Activated T-helper 2 cell treated with anti-CD3 and anti-CD28 coated beads, Interferon-gamma antibody, Interleukin-2, Interleukin-4, amounts not matched to agents 10 μg/mL and 5 μg/mL and 100 μg/mL, durations not matched to agents 14 hours and 24 hours and 36 hours (primary cell): ENCODE results near the gene NYNRIN. TPM values are rescaled to one million over a fixed set of nuclear protein-coding genes. Genes with fewer than 3 reads are reported as not detected.

Experiments
- DNase-seq: peaks from one replicate; pipeline ENCODE4 v3.0.0; 2021; ENCODE audit warnings: low spot score
- H3K27ac Mint-ChIP-seq: one replicate; pipeline ENCODE4 v1.8.0; 2021; ENCODE audit warnings: mixed read lengths
- H3K27me3 Mint-ChIP-seq: one replicate; pipeline ENCODE4 v1.8.0; 2021; ENCODE audit warnings: low read depth, mixed read lengths
- H3K36me3 Mint-ChIP-seq: one replicate; pipeline ENCODE4 v1.8.0; 2021; ENCODE audit warnings: low read depth, mixed read lengths
- H3K4me1 Mint-ChIP-seq: one replicate; pipeline ENCODE4 v1.8.0; 2021; ENCODE audit warnings: low read depth, mixed read lengths
- H3K4me3 Mint-ChIP-seq: one replicate; pipeline ENCODE4 v1.8.0; 2021; ENCODE audit warnings: low read depth, mild to moderate bottlenecking, moderate library complexity, mixed read lengths
- H3K9me3 Mint-ChIP-seq: one replicate; pipeline ENCODE4 v1.8.0; 2021; ENCODE audit warnings: mixed read lengths
- intact Hi-C: fragments of 100-400 bp; cut with micrococcal nuclease; formaldehyde crosslinking; loops from one replicate; pipeline ENCODE4 v1.15.1; 2023
- total RNA-seq: library from RNA; stranded (reverse); gene quantifications from 2 replicates; pipeline ENCODE4 v1.2.3, GENCODE V29; 2022

Gene NYNRIN
- total RNA-seq, 1 donor from 2014 or later, result 0.34 TPM

DNA sequence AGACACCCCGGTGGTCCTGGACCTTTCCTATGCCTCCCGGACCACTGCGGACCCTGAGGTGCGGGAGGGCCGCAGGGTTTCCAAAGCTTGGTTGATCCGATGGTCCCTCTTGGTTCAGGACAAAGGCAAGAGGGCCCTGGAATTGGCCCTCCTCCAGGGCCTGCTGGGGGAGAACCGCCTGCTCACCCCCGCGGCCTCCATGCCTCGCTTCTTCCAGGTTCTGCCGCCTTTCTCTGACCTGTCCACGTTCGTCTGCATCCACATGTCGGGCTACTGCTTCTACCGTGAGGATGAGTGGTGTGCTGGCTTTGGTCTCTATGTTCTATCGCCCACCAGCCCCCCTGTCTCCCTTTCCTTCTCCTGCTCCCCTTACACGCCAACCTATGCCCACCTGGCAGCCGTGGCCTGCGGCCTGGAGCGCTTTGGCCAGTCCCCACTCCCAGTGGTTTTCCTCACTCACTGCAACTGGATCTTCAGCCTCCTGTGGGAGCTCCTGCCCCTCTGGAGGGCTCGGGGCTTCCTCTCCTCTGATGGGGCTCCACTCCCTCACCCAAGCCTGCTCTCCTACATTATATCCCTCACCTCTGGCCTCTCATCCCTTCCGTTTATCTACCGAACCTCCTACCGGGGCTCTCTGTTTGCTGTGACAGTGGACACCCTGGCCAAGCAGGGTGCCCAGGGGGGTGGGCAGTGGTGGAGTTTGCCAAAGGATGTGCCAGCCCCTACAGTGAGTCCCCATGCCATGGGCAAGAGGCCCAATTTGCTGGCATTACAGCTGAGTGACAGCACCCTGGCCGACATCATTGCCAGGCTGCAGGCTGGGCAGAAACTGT lies 16.8 kb downstream of the NYNRIN start:
- Mint-ChIP-seq H3K9me3 (no peaks in the 10 kb centered on the region), H3K27me3 (peaks cover 13% of the 10 kb centered on the region), H3K4me3 (no peak overlapping the region), H3K4me1 (no peaks in the 10 kb centered on the region), H3K27ac (no peak overlapping the region), H3K36me3 (no peaks in the 10 kb centered on the region)
- DNase-seq, result no peak
- intact Hi-C loops, result no loop called here

DNA sequence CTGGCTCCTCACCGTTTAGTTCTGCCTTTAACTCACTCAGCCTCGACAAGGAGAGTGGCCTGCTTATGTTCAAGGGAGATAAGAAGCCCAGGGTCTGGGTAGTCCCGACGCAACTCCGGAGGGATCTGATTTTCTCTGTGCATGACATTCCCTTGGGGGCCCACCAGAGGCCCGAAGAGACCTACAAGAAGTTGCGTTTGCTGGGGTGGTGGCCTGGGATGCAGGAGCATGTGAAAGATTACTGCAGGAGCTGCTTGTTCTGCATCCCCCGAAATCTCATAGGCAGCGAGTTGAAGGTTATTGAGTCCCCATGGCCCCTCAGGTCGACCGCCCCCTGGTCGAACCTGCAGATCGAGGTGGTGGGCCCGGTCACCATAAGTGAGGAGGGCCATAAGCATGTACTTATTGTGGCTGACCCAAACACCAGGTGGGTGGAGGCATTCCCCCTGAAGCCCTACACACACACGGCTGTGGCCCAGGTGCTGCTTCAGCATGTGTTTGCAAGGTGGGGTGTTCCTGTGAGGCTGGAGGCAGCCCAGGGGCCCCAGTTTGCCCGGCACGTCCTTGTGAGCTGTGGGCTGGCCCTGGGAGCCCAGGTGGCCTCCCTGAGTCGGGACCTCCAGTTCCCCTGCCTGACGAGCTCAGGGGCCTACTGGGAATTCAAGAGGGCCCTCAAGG lies 17.6 kb downstream of the NYNRIN start:
- H3K27ac Mint-ChIP-seq, result no peak overlapping the region
- intact Hi-C loops, result no loop called here

DNA sequence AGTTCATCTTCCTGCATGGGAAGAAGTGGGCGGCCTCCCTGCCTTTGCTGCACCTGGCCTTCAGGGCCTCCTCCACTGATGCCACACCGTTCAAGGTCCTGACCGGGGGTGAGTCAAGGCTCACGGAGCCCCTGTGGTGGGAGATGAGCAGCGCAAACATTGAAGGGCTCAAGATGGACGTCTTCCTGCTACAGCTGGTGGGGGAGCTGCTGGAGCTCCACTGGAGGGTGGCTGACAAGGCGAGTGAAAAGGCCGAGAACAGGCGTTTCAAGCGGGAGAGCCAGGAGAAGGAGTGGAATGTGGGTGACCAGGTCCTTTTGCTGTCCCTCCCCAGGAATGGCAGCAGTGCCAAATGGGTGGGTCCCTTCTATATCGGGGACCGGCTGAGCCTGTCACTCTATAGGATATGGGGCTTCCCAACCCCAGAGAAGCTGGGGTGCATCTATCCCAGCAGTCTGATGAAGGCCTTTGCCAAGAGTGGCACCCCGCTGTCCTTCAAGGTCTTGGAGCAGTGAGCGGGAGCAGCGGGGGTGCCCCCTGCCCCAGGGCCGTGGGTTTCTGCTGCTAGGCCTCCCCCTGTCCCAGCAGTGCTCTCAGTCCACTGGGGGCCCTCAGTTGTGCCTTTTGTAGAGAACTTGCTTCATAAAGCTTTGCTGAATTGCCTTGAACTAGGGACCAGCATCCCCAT lies 18.3 kb downstream of the NYNRIN start:
- H3K27ac Mint-ChIP-seq, result no peak overlapping the region
- no peaks in the 10 kb centered on the region for H3K4me1 Mint-ChIP-seq
- intact Hi-C loops, result no loop called here
- peaks cover 13% of the 10 kb centered on the region for H3K27me3 Mint-ChIP-seq
- H3K36me3 Mint-ChIP-seq, result no peaks in the 10 kb centered on the region
- no peaks in the 10 kb centered on the region for H3K9me3 Mint-ChIP-seq
- H3K4me3 Mint-ChIP-seq, result no peak overlapping the region
- no peak for DNase-seq

More for the DNA sequence above, 17.6 kb downstream of the NYNRIN start:
- no peak for DNase-seq
- peaks cover 13% of the 10 kb centered on the region for H3K27me3 Mint-ChIP-seq
- H3K4me1 Mint-ChIP-seq, result no peaks in the 10 kb centered on the region
- no peaks in the 10 kb centered on the region for H3K9me3 Mint-ChIP-seq
- H3K36me3 Mint-ChIP-seq, result no peaks in the 10 kb centered on the region
- no peak overlapping the region for H3K4me3 Mint-ChIP-seq

DNA sequence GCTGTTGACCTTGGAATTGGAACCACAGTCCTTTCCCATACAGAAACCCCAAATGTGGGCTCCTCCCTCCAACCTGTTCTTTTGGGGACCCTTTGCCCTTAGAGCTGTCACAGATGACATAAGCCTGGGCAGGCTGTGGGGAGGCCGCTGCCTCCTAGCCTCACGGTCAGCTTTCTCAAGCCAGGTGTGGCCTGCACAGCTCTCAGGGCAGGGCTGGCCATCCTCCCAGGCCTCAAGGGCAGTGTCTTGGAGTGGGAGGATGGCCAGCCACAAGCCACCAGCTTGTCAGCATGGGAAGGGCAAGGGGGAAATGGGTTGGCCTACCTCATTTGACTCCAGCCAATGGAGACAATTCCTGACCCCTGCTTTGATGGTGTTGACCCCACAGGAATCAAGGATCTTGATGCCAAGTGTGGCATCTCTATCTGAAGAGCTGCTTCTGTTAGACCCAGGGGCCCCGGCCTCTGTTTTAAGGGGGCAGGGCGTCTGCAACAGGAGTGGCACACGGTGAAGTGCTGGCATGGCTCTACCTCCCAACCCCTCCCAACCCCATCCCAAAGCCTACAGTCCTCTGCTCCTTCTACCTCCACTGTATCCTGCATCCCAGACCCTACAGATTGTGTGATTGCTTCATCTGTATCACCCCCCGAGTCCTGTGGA lies 19.2 kb downstream of the NYNRIN start:
- Mint-ChIP-seq H3K27ac (no peak overlapping the region), H3K9me3 (no peaks in the 10 kb centered on the region), H3K27me3 (peaks cover 11% of the 10 kb centered on the region), H3K4me1 (no peaks in the 10 kb centered on the region), H3K36me3 (no peaks in the 10 kb centered on the region), H3K4me3 (no peak overlapping the region)
- intact Hi-C loops, result no loop called here
- no peak for DNase-seq

DNA sequence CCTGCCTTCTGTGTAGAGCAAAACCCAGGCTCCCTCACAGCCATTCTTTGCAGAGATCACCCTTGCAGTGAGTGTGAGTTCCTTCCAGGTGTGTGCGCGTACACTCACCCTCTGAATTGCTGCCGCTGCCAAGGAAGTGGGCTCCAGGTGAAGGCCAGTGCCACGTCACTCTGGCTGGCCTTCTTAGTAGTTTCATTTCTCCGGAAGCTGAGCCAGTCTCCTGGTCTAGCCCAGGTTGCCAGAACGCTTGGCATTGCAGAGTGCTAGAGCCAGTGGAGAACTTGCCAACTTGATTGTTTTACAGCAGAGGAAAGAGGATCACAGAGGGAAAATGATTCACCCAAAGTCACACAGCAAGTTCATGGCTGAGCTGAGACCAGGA lies 19.7 kb downstream of the NYNRIN start:
- Mint-ChIP-seq H3K4me3 (no peak overlapping the region), H3K36me3 (no peaks in the 10 kb centered on the region), H3K4me1 (no peaks in the 10 kb centered on the region), H3K27me3 (peaks cover 11% of the 10 kb centered on the region), H3K27ac (no peak overlapping the region), H3K9me3 (no peaks in the 10 kb centered on the region)
- DNase-seq, result no peak
- intact Hi-C loops, result no loop called here

DNA sequence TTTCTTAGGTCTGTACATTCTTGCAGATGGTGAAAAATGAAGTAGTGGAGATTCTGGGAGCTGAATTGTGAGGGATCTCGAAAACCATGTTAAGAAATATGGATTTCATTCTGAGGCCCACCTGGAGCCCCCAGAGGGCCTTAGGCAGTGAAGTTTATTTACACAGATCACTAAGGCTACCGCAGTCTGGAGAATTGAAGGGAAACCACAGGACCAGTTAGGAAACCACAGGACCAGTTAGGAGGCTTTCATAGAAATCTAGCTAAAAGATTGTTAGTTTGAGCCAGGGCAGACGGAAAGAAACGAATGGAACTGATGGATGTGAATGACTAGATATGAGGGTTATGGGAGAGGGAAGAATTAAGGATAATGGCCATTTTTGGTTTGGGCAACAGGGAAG lies 23.5 kb downstream of the NYNRIN start:
- Mint-ChIP-seq H3K27ac (no peak overlapping the region), H3K36me3 (peaks cover 3% of the 10 kb centered on the region), H3K4me3 (no peak overlapping the region), H3K4me1 (peaks cover 18% of the 10 kb centered on the region), H3K9me3 (no peaks in the 10 kb centered on the region), H3K27me3 (peaks cover 11% of the 10 kb centered on the region)
- no peak for DNase-seq
- intact Hi-C loops, result no loop called here

DNA sequence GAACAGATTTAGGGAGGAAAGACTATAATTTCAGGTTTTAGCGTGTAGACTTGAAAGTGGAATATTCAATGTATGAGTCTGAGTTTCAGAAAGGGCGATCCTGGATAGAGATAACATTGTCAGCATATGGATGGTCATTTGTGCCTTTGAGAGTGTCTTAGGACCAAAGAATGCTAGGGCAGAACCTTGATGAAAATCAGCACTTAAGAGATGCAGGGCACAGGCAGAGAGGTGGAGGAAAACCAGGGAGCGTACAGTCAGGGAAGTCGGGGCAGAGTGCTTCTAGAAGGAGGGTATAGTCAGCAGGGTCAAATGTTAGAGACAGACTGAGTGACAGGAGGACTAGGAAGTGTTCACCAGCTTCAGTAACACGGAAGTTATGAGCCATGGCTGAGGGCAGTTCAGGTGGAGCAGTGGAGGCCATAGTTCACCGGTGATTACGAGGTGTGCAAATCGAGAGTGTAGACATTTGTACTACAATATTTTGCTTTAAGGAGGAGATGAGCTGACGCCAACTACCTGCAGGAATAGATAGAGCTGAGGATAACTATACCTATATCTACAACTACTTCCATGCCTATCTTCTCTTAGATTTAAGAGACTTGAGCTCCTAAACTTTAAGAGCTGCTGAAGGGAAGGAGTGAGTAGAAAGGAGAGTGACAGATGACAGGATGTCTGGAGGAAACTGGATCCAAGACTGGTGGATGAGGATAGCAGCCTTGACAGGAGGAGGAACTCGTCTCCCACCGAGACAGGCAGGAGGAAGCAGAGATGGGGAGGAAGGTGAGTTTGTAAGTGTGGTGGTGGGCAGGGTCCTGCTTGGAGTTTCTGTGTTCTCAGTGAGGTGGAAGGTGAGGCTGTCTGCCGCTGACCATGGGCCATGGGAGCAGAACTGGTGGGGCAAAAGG lies 24.1 kb downstream of the NYNRIN start:
- no peaks in the 10 kb centered on the region for H3K9me3 Mint-ChIP-seq
- intact Hi-C loops, result no loop called here
- no peak for DNase-seq
- H3K27me3 Mint-ChIP-seq, result peaks cover 11% of the 10 kb centered on the region
- no peak overlapping the region for H3K4me3 Mint-ChIP-seq
- H3K36me3 Mint-ChIP-seq, result peaks cover 3% of the 10 kb centered on the region
- H3K27ac Mint-ChIP-seq, result no peak overlapping the region
- peaks cover 18% of the 10 kb centered on the region for H3K4me1 Mint-ChIP-seq

DNA sequence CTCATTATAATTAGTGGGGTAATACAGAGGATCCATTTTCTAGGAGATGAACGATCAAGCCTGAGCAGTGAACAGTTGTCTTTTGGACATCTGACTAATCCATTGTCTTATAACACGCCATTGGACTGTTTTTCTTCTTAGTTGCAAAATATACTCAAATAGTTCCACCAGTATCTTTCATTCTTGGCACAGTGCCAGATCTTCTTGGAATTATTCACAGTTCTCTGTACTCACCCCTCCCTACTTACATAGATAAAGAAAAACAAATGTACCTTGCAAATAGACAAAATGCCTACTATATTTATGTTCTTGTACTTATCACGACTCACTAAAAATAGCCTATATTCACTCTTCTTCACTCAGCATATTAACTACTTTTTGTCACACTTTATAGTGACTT lies 26.9 kb downstream of the NYNRIN start:
- Mint-ChIP-seq H3K36me3 (peaks cover 3% of the 10 kb centered on the region), H3K9me3 (no peaks in the 10 kb centered on the region), H3K27me3 (no peaks in the 10 kb centered on the region), H3K4me3 (no peak overlapping the region), H3K27ac (peak overlapping the region; percentile 11), H3K4me1 (peaks cover 27% of the 10 kb centered on the region)
- DNase-seq, result no peak
- intact Hi-C loops, result no loop called here

DNA sequence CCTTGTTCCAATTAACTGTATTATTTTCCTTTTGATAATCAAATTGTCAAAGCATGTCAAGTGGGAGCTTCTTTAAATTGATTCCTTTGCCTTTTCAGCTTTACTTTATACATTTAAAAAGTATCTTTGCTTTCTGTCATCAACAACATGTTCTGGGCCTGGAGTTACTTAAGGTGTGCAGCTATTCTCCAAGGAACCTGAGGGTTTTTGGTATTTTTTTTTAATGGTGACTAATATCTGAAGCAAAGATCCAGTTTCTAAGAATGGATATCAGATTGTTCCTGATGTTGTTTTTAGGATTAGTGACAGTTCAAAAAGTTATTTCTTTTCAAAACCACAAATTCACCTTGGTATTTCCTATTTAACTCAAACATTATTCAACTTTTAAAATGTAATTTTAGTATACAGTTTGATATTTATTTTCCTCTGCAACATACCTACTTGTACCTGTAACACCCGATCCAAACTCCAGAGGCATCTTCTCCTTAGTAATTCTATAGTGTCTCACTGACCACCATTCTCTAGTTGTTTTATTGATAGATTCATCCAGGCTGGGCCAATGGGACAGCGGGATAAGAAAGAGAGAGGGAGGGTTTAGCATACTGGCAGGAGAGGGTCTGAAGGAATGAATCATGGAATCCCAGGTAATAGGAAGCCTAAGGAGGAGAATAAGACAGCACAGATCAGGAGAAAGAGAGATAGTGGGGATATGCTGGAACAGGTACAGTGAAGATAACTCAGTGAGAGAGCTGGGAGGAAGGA lies 27.5 kb downstream of the NYNRIN start:
- H3K4me1 Mint-ChIP-seq, result peaks cover 31% of the 10 kb centered on the region
- no peak for DNase-seq
- H3K36me3 Mint-ChIP-seq, result peaks cover 9% of the 10 kb centered on the region
- H3K27ac Mint-ChIP-seq, result peak overlapping the region; percentile 11
- intact Hi-C loops, result no loop called here
- no peaks in the 10 kb centered on the region for H3K27me3 Mint-ChIP-seq
- H3K9me3 Mint-ChIP-seq, result no peaks in the 10 kb centered on the region
- no peak overlapping the region for H3K4me3 Mint-ChIP-seq

DNA sequence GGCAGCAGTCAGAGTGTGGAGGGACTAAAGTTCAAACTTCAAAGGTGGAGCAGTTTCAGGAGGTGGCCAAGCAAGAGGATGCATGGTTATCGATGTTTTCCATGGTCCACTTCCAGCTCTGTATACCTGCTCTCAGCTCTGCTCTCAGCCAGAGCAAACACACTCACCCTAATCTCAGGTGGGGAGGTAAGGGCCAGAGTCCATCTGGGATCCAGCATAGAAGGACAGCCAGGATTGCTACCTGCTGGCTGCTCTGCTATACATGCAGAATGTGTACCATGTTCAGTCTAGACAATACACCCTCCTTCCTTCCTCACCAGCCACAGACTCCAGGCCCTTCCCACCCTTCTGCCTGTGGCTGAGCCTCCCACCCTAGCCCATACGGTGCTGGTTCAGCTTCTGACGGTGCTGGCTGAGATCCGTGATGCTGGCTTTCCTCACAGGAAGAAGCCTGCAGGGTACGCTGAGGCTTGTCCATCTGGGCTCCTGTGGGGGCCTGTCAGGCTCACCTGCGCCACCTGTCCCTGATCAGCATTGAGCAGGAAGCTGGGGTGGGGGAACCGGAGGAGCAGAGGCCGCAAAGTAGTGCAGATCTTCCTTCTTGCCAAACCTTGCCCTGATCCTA lies 28.2 kb downstream of the NYNRIN start:
- intact Hi-C loops, result no loop called here
- peaks cover 37% of the 10 kb centered on the region for H3K4me1 Mint-ChIP-seq
- no peaks in the 10 kb centered on the region for H3K27me3 Mint-ChIP-seq
- no peak overlapping the region for H3K4me3 Mint-ChIP-seq
- H3K36me3 Mint-ChIP-seq, result peaks cover 16% of the 10 kb centered on the region
- no peak for DNase-seq
- no peak overlapping the region for H3K27ac Mint-ChIP-seq
- no peaks in the 10 kb centered on the region for H3K9me3 Mint-ChIP-seq
